DOHH2 (cell line): ENCODE measurements around the gene TOB1.

Experiments
- EZH2phosphoT487 ChIP-seq: fragments of 200-600 bp; sonication (generic); IDR thresholded peaks from 2 replicates; pipeline ENCODE4 v1.6.1; 2017; ENCODE audit warnings: borderline replicate concordance, mild to moderate bottlenecking, antibody characterized with exemption, low read length, moderate library complexity, mixed read lengths
- TF ChIP-seq, protein P1 (sequence below): fragments of 200-600 bp; sonication (generic); IDR thresholded peaks from one replicate; pipeline ENCODE4 v1.5.1; 2014; ENCODE audit warnings: antibody characterized with exemption, mild to moderate bottlenecking, low read depth, low read length; ENCODE audit not compliant: poor library complexity, severe bottlenecking

- TF ChIP-seq, protein P1, sequence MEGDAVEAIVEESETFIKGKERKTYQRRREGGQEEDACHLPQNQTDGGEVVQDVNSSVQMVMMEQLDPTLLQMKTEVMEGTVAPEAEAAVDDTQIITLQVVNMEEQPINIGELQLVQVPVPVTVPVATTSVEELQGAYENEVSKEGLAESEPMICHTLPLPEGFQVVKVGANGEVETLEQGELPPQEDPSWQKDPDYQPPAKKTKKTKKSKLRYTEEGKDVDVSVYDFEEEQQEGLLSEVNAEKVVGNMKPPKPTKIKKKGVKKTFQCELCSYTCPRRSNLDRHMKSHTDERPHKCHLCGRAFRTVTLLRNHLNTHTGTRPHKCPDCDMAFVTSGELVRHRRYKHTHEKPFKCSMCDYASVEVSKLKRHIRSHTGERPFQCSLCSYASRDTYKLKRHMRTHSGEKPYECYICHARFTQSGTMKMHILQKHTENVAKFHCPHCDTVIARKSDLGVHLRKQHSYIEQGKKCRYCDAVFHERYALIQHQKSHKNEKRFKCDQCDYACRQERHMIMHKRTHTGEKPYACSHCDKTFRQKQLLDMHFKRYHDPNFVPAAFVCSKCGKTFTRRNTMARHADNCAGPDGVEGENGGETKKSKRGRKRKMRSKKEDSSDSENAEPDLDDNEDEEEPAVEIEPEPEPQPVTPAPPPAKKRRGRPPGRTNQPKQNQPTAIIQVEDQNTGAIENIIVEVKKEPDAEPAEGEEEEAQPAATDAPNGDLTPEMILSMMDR = no peak
- no peak for TF ChIP-seq EZH2phosphoT487
Measured at GRCh38 chr17:50893183-50893993, 27.2 kb upstream of the TOB1 start.
